ENCODE measurements around the gene CAMKK1. TPM values are rescaled to one million over a fixed set of nuclear protein-coding genes. Genes with fewer than 3 reads are reported as not detected.

CAMKK1 gene
- total and polyA plus RNA-seq, 7 donors = 0.91 to 2.3 (median 1.5) TPM

GRCh38 chr17:3918372-3919122 is 25.7 kb upstream of the CAMKK1 start:
- no peak overlapping the region for H3K27ac ChIP-seq
- intact Hi-C loops (cut with DNase I) = no loop called here
- ATAC-seq = no peak

GRCh38 chr17:3917391-3917931 is 24.6 kb upstream of the CAMKK1 start:
- WGBS, 3 donors = 40 to 45% (median 43%) methylated on average over 10 to 11 of the region's 11 CpGs
- DNase-seq (peak in 1 of 2 donors; percentile 43), ATAC-seq (no peak)
- TF ChIP-seq CTCF (IDR thresholded peaks at IDR 0.05) = no peak
- H3K4me1 ChIP-seq = peaks cover 4% of the 10 kb centered on the region
- H3K27ac ChIP-seq = no peak overlapping the region
- no peaks in the 10 kb centered on the region for H3K36me3 ChIP-seq (ENCODE audit: insufficient read depth in 1 of 2, low read depth in 1 of 2)
- H3K4me3 ChIP-seq = no peak overlapping the region
- intact Hi-C loops (cut with DNase I) = no loop called here
- H3K27me3 ChIP-seq (ENCODE audit: insufficient read depth in 3 of 3, low read length in 2 of 3) = no peaks in the 10 kb centered on the region
- no peaks in the 10 kb centered on the region for H3K9me3 ChIP-seq

More at GRCh38 chr17:3918372-3919122, 25.7 kb upstream of the CAMKK1 start:
- Histone ChIP-seq H3K4me1 (peaks cover 4% of the 10 kb centered on the region), H3K9me3 (no peaks in the 10 kb centered on the region), H3K27me3 (ENCODE audit: insufficient read depth in 3 of 3, low read length in 2 of 3) (no peaks in the 10 kb centered on the region), H3K36me3 (ENCODE audit: insufficient read depth in 1 of 2, low read depth in 1 of 2) (no peaks in the 10 kb centered on the region), H3K4me3 (no peak overlapping the region)
- TF ChIP-seq CTCF (IDR thresholded peaks at IDR 0.05) = no peak
- no peak for DNase-seq
- WGBS, 3 donors = 51 to 71% (median 62%) methylated on average over 8 of the region's 8 CpGs

GRCh38 chr17:3916825-3917224 is 24.0 kb upstream of the CAMKK1 start:
- WGBS, 3 donors = 76 to 93% (median 79%) methylated on average over 10 of the region's 10 CpGs

GRCh38 chr17:3915995-3916696 is 23.3 kb upstream of the CAMKK1 start, which contains the start of gene P2RX1:
Gene P2RX1, minus strand, starts transcription at chr17:3916465. Its CDS starts 240 bp downstream, at chr17:3916225.
- Histone ChIP-seq H3K9me3 (no peaks in the 10 kb centered on the region), H3K27ac (no peak within 1 kb of the TSS), H3K36me3 (ENCODE audit: insufficient read depth in 1 of 2, low read depth in 1 of 2) (no peaks in the 10 kb centered on the region), H3K4me1 (peaks cover 4% of the 10 kb centered on the region), H3K27me3 (ENCODE audit: insufficient read depth in 3 of 3, low read length in 2 of 3) (no peaks in the 10 kb centered on the region), H3K4me3 (peak within 1 kb of the TSS; percentile 15)
- no peak for TF ChIP-seq CTCF (IDR thresholded peaks at IDR 0.05)
- intact Hi-C loops (cut with DNase I) = no loop called here
- 82 to 86% (median 85%) methylated on average over 28 of the region's 28 CpGs for WGBS, 3 donors
- ATAC-seq = no peak
- DNase-seq = no peak

More at GRCh38 chr17:3916825-3917224, 24.0 kb upstream of the CAMKK1 start:
- Histone ChIP-seq H3K4me1 (peaks cover 4% of the 10 kb centered on the region), H3K27me3 (ENCODE audit: insufficient read depth in 3 of 3, low read length in 2 of 3) (no peaks in the 10 kb centered on the region), H3K9me3 (no peaks in the 10 kb centered on the region), H3K4me3 (no peak overlapping the region), H3K27ac (no peak overlapping the region), H3K36me3 (ENCODE audit: insufficient read depth in 1 of 2, low read depth in 1 of 2) (no peaks in the 10 kb centered on the region)
- DNase-seq (no peak), ATAC-seq (no peak)
- intact Hi-C loops (cut with DNase I) = no loop called here
- TF ChIP-seq CTCF (IDR thresholded peaks at IDR 0.05) = no peak
